T-helper 9 cell (primary cell): Measurements from ENCODE around the gene TOR2A.

ENCODE experiments used
- DNase-seq: peaks from one replicate; pipeline ENCODE4 v3.0.0-alpha.2; 2020

Gene TOR2A

GRCh38 chr9:127694890-127695720 lies 40.0 kb downstream of the TOR2A start:
- no peak for DNase-seq

- DNase-seq = no peak
These were observed 41.4 kb downstream of the TOR2A start for GRCh38 chr9:127693697-127694096.

- DNase-seq = no peak
These were observed 42.0 kb downstream of the TOR2A start for GRCh38 chr9:127693143-127693542.

GRCh38 chr9:127692071-127692470 lies 43.0 kb downstream of the TOR2A start:
- no peak for DNase-seq

GRCh38 chr9:127690735-127691134 lies 44.4 kb downstream of the TOR2A start:
- no peak for DNase-seq

GRCh38 chr9:127689329-127690000 lies 45.6 kb downstream of the TOR2A start:
- no peak for DNase-seq

GRCh38 chr9:127686461-127687393 lies 48.4 kb downstream of the TOR2A start:
- no peak for DNase-seq

- DNase-seq = no peak
These were observed 50.5 kb downstream of the TOR2A start for GRCh38 chr9:127684576-127684975.

GRCh38 chr9:127683723-127684122 lies 51.4 kb downstream of the TOR2A start:
- no peak for DNase-seq

- no peak for DNase-seq
These were observed 52.5 kb downstream of the TOR2A start for GRCh38 chr9:127682351-127683136.
